Astrocyte (in vitro differentiated cells and primary cell): ENCODE results near the gene CEACAM20.
"Not testable (repeated sequence)": the region's sequence is repeated elsewhere in the genome, so short reads cannot be mapped to it uniquely, and the experiment has no call there.

Experiments used
- EZH2 ChIP-seq: IDR thresholded peaks from 2 replicates; pipeline ENCODE4 v1.6.1; 2012; ENCODE audit warnings: mild to moderate bottlenecking, low read length, inconsistent platforms; ENCODE audit not compliant: insufficient read depth
- TF ChIP-seq, protein P1 (sequence below): IDR thresholded peaks from 2 replicates; pipeline ENCODE4 v1.5.1; 2011; ENCODE audit warnings: low read depth, mild to moderate bottlenecking, inconsistent platforms, low read length, moderate library complexity; ENCODE audit not compliant: insufficient read depth

DNA sequence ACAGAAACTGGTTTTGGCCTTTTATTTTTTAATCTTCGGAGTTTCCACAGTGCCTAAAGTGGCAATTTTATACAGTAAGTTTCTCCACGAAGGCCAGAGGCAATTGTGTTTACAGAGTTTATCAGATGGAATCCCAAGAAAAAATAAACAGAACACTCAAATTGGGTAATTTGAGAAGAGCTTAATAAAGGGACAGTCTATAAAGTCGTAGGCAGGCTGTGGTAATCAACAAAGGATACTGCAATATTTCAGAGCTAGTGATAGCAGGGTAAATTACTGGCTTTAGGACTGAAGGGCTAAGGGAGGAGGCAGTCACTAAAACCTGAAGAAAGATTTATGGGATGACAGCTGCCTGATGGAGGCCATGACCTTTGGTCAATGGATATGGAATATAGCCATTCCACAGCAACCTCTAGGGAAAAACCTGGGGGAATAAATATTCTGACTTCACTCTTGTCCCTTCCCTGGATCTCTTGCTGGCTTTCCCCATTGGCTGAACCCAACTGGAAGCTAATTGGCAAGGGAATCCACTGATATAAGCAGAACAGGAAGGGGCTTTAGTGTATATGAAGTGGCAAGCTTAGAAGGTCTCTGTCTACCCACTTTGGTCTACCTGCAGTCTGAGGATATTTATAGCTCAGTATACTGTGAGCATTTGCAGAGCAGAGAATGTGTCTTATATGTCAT, 66.7 kb downstream of the CEACAM20 start:
- TF ChIP-seq, protein P1, sequence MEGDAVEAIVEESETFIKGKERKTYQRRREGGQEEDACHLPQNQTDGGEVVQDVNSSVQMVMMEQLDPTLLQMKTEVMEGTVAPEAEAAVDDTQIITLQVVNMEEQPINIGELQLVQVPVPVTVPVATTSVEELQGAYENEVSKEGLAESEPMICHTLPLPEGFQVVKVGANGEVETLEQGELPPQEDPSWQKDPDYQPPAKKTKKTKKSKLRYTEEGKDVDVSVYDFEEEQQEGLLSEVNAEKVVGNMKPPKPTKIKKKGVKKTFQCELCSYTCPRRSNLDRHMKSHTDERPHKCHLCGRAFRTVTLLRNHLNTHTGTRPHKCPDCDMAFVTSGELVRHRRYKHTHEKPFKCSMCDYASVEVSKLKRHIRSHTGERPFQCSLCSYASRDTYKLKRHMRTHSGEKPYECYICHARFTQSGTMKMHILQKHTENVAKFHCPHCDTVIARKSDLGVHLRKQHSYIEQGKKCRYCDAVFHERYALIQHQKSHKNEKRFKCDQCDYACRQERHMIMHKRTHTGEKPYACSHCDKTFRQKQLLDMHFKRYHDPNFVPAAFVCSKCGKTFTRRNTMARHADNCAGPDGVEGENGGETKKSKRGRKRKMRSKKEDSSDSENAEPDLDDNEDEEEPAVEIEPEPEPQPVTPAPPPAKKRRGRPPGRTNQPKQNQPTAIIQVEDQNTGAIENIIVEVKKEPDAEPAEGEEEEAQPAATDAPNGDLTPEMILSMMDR, result not testable (repeated sequence)
- TF ChIP-seq EZH2, result not testable (repeated sequence)
